Upper lobe of right lung (tissue), 1 donor: ENCODE measurements around the gene UQCC5. TPM values are rescaled to one million over a fixed set of nuclear protein-coding genes. Genes with fewer than 3 reads are reported as not detected.

Experiments
- ATAC-seq: fragments of 200-7000 bp; cut with Tn5 transposase; one replicate; pipeline ENCODE4 v1.9.1; 2020; ENCODE audit warnings: mild to moderate bottlenecking, moderate library complexity
- DNase-seq: peaks from one replicate; pipeline ENCODE4 v3.0.0-alpha.2; 2020
- H3K27ac ChIP-seq: fragments of 200-600 bp; one replicate; pipeline ENCODE4 v1.8.0; 2022
- H3K27me3 ChIP-seq: fragments of 200-600 bp; one replicate; pipeline ENCODE4 v1.8.0; 2022; ENCODE audit warnings: mild to moderate bottlenecking
- H3K36me3 ChIP-seq: fragments of 200-600 bp; one replicate; pipeline ENCODE4 v1.8.0; 2022
- H3K4me1 ChIP-seq: fragments of 200-600 bp; one replicate; pipeline ENCODE4 v1.8.0; 2022
- H3K4me3 ChIP-seq: fragments of 200-600 bp; one replicate; pipeline ENCODE4 v1.8.0; 2022; ENCODE audit warnings: mild to moderate bottlenecking
- H3K9me3 ChIP-seq: fragments of 200-600 bp; one replicate; pipeline ENCODE4 v1.8.0; 2022
- CTCF ChIP-seq: fragments of 200-600 bp; IDR thresholded peaks from one replicate; pipeline ENCODE4 v1.8.0; 2022; ENCODE audit warnings: antibody characterized with exemption
- intact Hi-C: fragments of 100-400 bp; cut with DNase I; formaldehyde crosslinking; loops from one replicate; pipeline ENCODE4 v1.11.0; 2022
- total RNA-seq: library from RNA; stranded (reverse); fragmentation: NEBNext Ultra II Directional; extraction: Animal tissue kit (Norgen Biotek cat#: 25700); gene quantifications from one replicate; pipeline ENCODE4 v1.2.1, GENCODE V29; 2021
- donor health status: DM: no; HTN: yes; CAD: no; lungs with severe emphysema.

UQCC5 gene
- total RNA-seq, 1 donor from 2014 or later = 16.6 TPM

GRCh38 chr3:52519445-52520140, 16.8 kb upstream of the UQCC5 start:
- Histone ChIP-seq H3K4me3 (no peak overlapping the region), H3K4me1 (peaks cover 2% of the 10 kb centered on the region), H3K9me3 (no peaks in the 10 kb centered on the region), H3K36me3 (peaks cover 17% of the 10 kb centered on the region), H3K27me3 (no peaks in the 10 kb centered on the region), H3K27ac (no peak overlapping the region)
- intact Hi-C loops = loop anchor here (10.0 kb wide), 1 partner anchor 45 kb away; no protein-coding TSS in a partner anchor
- DNase-seq (no peak), ATAC-seq (no peak)
- TF ChIP-seq CTCF = no peak

- DNase-seq = no peak
- no peak for ATAC-seq
- no peak for TF ChIP-seq CTCF
- no peaks in the 10 kb centered on the region for H3K9me3 ChIP-seq
- intact Hi-C loops = loop anchor here (10.0 kb wide), 1 partner anchor 45 kb away; no protein-coding TSS in a partner anchor
- H3K4me3 ChIP-seq = no peak overlapping the region
- peaks cover 9% of the 10 kb centered on the region for H3K4me1 ChIP-seq
- H3K27ac ChIP-seq = no peak overlapping the region
- H3K27me3 ChIP-seq = no peaks in the 10 kb centered on the region
- H3K36me3 ChIP-seq = peaks cover 17% of the 10 kb centered on the region
Observed at GRCh38 chr3:52520141-52520667, 16.2 kb upstream of the UQCC5 start.

GRCh38 chr3:52520716-52521487, 15.5 kb upstream of the UQCC5 start:
- TF ChIP-seq CTCF = no peak
- ATAC-seq = no peak
- intact Hi-C loops = loop anchor here (10.0 kb wide), 1 partner anchor 46 kb away; no protein-coding TSS in a partner anchor
- H3K4me1 ChIP-seq = peaks cover 16% of the 10 kb centered on the region
- no peak overlapping the region for H3K4me3 ChIP-seq
- H3K36me3 ChIP-seq = peaks cover 17% of the 10 kb centered on the region
- no peaks in the 10 kb centered on the region for H3K27me3 ChIP-seq
- no peak for DNase-seq
- no peaks in the 10 kb centered on the region for H3K9me3 ChIP-seq
- H3K27ac ChIP-seq = no peak overlapping the region

- ATAC-seq = no peak
Observed at GRCh38 chr3:52521488-52521824, 14.9 kb upstream of the UQCC5 start.

More at GRCh38 chr3:52521488-52521824, 14.9 kb upstream of the UQCC5 start:
- intact Hi-C loops = loop anchor here (10.0 kb wide), 1 partner anchor 47 kb away; no protein-coding TSS in a partner anchor
- Histone ChIP-seq H3K27me3 (no peaks in the 10 kb centered on the region), H3K4me3 (no peak overlapping the region), H3K36me3 (peaks cover 17% of the 10 kb centered on the region), H3K27ac (no peak overlapping the region), H3K4me1 (peaks cover 21% of the 10 kb centered on the region), H3K9me3 (no peaks in the 10 kb centered on the region)
- TF ChIP-seq CTCF = no peak
- no peak for DNase-seq
